ENCODE results near the gene NRXN3. TPM values are rescaled to one million over a fixed set of nuclear protein-coding genes. Genes with fewer than 3 reads are reported as not detected.
A peak's percentile ranks its signal among the peaks of the same experiment; 100 is the strongest.

The NRXN3 gene
- total and polyA plus RNA-seq, 2 experiments from 2014 or later: 0.08 to 0.11 TPM

DNA sequence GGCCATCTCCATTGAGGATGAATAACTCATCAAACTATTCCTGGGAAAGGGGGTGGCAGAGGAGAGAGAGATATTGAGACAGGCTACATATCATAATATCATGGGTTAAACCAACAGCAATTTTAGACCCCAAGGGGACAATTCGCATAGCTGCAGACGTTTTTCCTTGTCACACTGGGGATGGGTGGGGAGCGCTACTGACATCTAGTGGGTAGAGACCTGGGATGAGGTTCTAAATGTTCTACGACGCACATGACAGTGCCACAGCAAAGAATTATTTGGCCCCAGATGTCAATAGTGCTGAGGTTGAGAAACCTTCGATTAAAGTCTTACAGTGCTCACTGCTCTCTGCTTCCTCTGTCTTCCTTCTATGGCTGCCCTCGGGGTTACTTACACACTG lies 425.6 kb downstream of the NRXN3 start:
- peak; percentile 21 for DNase-seq

GRCh38 chr14:78598046-78598920 lies 428.1 kb downstream of the NRXN3 start:
- no peaks in the 10 kb centered on the region for H3K4me1 ChIP-seq (ENCODE audit: insufficient read depth)
- H3K36me3 ChIP-seq (ENCODE audit: low read depth): no peaks in the 10 kb centered on the region
- no peaks in the 10 kb centered on the region for H3K9me2 ChIP-seq (ENCODE audit: insufficient read depth)
- H3K27me3 ChIP-seq (replicated peaks; ENCODE audit: insufficient read depth): peaks cover 8% of the 10 kb centered on the region; the same call in 1 of the 2 replicates
- no peak overlapping the region for H3K27ac ChIP-seq
- H3F3A ChIP-seq (ENCODE audit: insufficient read depth): no peaks in the 10 kb centered on the region
- H3K4me2 ChIP-seq (ENCODE audit: unreplicated experiment): no peak overlapping the region
- no peak overlapping the region for H3K4me3 ChIP-seq
- no peaks in the 10 kb centered on the region for H3K79me2 ChIP-seq (ENCODE audit: insufficient read depth)
- peak; percentile 74 for DNase-seq
- WGBS, 2 experiments (ENCODE audit: low coverage in 1 of 2, low lambda C conversion rate in 2 of 2, missing lambda C conversion rate in 2 of 2): 41 to 43% methylated on average over 13 of the region's 13 CpGs
- no peak overlapping the region for H3K9ac ChIP-seq
- TF ChIP-seq EZH2 (IDR thresholded peaks at IDR 0.05; ENCODE audit: insufficient read depth, poor library complexity, severe bottlenecking) (no peak), EZH2phosphoT487 (IDR thresholded peaks at IDR 0.05; ENCODE audit: insufficient read depth, low read depth) (no peak)
- H3K9me3 ChIP-seq (ENCODE audit: low read depth): no peaks in the 10 kb centered on the region
- H2AFZ ChIP-seq: no peak overlapping the region; the same call in 1 of the 2 replicates
- in situ Hi-C loops (cut with MboI): loop anchor here (25.0 kb wide), 1 partner anchor 736 kb away; no protein-coding TSS in a partner anchor
- no peaks in the 10 kb centered on the region for H4K20me1 ChIP-seq (ENCODE audit: insufficient read depth)

More for the DNA sequence above, 425.6 kb downstream of the NRXN3 start:
- Histone ChIP-seq H3K4me1 (ENCODE audit: insufficient read depth) (no peaks in the 10 kb centered on the region), H3K9me2 (ENCODE audit: insufficient read depth) (no peaks in the 10 kb centered on the region), H3K36me3 (ENCODE audit: low read depth) (no peaks in the 10 kb centered on the region), H2AFZ (no peak overlapping the region), H3K79me2 (ENCODE audit: insufficient read depth) (no peaks in the 10 kb centered on the region), H3K27ac (no peak overlapping the region), H3K27me3 (replicated peaks; ENCODE audit: insufficient read depth) (peaks cover 8% of the 10 kb centered on the region; the same call in 1 of the 2 replicates), H3F3A (ENCODE audit: insufficient read depth) (no peaks in the 10 kb centered on the region), H3K9ac (no peak overlapping the region), H4K20me1 (ENCODE audit: insufficient read depth) (no peaks in the 10 kb centered on the region), H3K4me2 (ENCODE audit: unreplicated experiment) (no peak overlapping the region), H3K4me3 (no peak overlapping the region), H3K9me3 (ENCODE audit: low read depth) (no peaks in the 10 kb centered on the region)
- 20 to 22% methylated on average over 7 of the region's 7 CpGs for WGBS, 2 experiments (ENCODE audit: low coverage in 1 of 2, low lambda C conversion rate in 2 of 2, missing lambda C conversion rate in 2 of 2)
- in situ Hi-C loops (cut with MboI): loop anchor here (25.0 kb wide), 1 partner anchor 733 kb away; no protein-coding TSS in a partner anchor
- no peak for TF ChIP-seq EZH2phosphoT487 (IDR thresholded peaks at IDR 0.05; ENCODE audit: insufficient read depth, low read depth)
- TF ChIP-seq EZH2 (IDR thresholded peaks at IDR 0.05; ENCODE audit: insufficient read depth, poor library complexity, severe bottlenecking): no peak

- WGBS, 2 experiments (ENCODE audit: low coverage in 1 of 2, low lambda C conversion rate in 2 of 2, missing lambda C conversion rate in 2 of 2): 29 to 30% methylated on average over 4 of the region's 4 CpGs
Measured at GRCh38 chr14:78605025-78605762, 435.0 kb downstream of the NRXN3 start.

GRCh38 chr14:78605897-78606500 lies 435.8 kb downstream of the NRXN3 start:
- Histone ChIP-seq H3K79me2 (ENCODE audit: insufficient read depth) (no peaks in the 10 kb centered on the region), H3K9me2 (ENCODE audit: insufficient read depth) (no peaks in the 10 kb centered on the region), H3K4me2 (ENCODE audit: unreplicated experiment) (peak overlapping the region; percentile 70), H3K4me1 (ENCODE audit: insufficient read depth) (peaks cover 32% of the 10 kb centered on the region), H3K4me3 (peak overlapping the region; percentile 38), H3K9ac (peak overlapping the region; percentile 11; the same call in 1 of the 2 replicates), H3K36me3 (ENCODE audit: low read depth) (no peaks in the 10 kb centered on the region), H3K27me3 (replicated peaks; ENCODE audit: insufficient read depth) (no peaks in the 10 kb centered on the region), H3K9me3 (ENCODE audit: low read depth) (no peaks in the 10 kb centered on the region), H3K27ac (peak overlapping the region; percentile 70), H4K20me1 (ENCODE audit: insufficient read depth) (no peaks in the 10 kb centered on the region), H3F3A (ENCODE audit: insufficient read depth) (peaks cover 33% of the 10 kb centered on the region), H2AFZ (peak overlapping the region; percentile 61)
- in situ Hi-C loops (cut with MboI): no loop called here
- WGBS, 2 experiments (ENCODE audit: low coverage in 1 of 2, low lambda C conversion rate in 2 of 2, missing lambda C conversion rate in 2 of 2): 0 to 4% methylated on average over 1 of the region's 1 CpG
- no peak for TF ChIP-seq EZH2 (IDR thresholded peaks at IDR 0.05; ENCODE audit: insufficient read depth, poor library complexity, severe bottlenecking)
- TF ChIP-seq EZH2phosphoT487 (IDR thresholded peaks at IDR 0.05; ENCODE audit: insufficient read depth, low read depth): no peak
- DNase-seq: peak; percentile 93

More at GRCh38 chr14:78605025-78605762, 435.0 kb downstream of the NRXN3 start:
- Histone ChIP-seq H3K4me3 (no peak overlapping the region), H3F3A (ENCODE audit: insufficient read depth) (peaks cover 33% of the 10 kb centered on the region), H3K9ac (no peak overlapping the region), H3K27me3 (replicated peaks; ENCODE audit: insufficient read depth) (no peaks in the 10 kb centered on the region), H3K36me3 (ENCODE audit: low read depth) (no peaks in the 10 kb centered on the region), H4K20me1 (ENCODE audit: insufficient read depth) (no peaks in the 10 kb centered on the region), H3K9me2 (ENCODE audit: insufficient read depth) (no peaks in the 10 kb centered on the region), H2AFZ (peak overlapping the region; percentile 19; the same call in 1 of the 2 replicates), H3K79me2 (ENCODE audit: insufficient read depth) (no peaks in the 10 kb centered on the region), H3K9me3 (ENCODE audit: low read depth) (no peaks in the 10 kb centered on the region), H3K27ac (peak overlapping the region; percentile 70), H3K4me1 (ENCODE audit: insufficient read depth) (peaks cover 32% of the 10 kb centered on the region), H3K4me2 (ENCODE audit: unreplicated experiment) (peak overlapping the region; percentile 68)
- in situ Hi-C loops (cut with MboI): no loop called here
- peak; percentile 28 for DNase-seq
- TF ChIP-seq EZH2 (IDR thresholded peaks at IDR 0.05; ENCODE audit: insufficient read depth, poor library complexity, severe bottlenecking): no peak
- no peak for TF ChIP-seq EZH2phosphoT487 (IDR thresholded peaks at IDR 0.05; ENCODE audit: insufficient read depth, low read depth)
